HG02798 (cell line): ENCODE results near the gene GLT8D2.

Source experiments
- ATAC-seq: cut with Tn5 transposase; IDR thresholded peaks from one replicate; pipeline ENCODE4 v1.9.1; 2021; ENCODE audit warnings: mild to moderate bottlenecking; ENCODE audit not compliant: unreplicated experiment, poor library complexity

GLT8D2 gene

DNA sequence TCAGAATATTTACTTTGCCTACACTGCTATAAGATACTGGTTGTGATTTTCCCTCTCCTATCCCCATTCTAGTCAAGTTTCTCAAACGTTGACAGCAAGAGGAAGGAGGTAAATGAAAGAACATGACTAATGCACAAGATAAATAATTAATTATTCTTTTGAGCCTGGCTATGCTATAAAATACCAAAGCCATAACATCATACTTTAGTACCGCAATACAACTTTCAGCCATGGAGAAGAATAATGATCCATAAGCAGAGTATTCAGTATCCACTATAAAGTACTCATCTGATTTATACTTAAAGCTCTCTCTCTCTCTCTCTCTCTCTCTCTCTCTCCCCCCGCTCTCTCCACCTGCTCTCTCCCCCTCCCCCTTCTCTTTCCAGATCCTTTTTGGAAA is 43.1 kb downstream of the GLT8D2 start:
- ATAC-seq: no peak

- no peak for ATAC-seq
Observed at GRCh38 chr12:104003596-104003995, 46.4 kb downstream of the GLT8D2 start.

- ATAC-seq: no peak
Observed at GRCh38 chr12:104002686-104003085, 47.3 kb downstream of the GLT8D2 start.

- no peak for ATAC-seq
Observed at GRCh38 chr12:104000807-104001434, 49.1 kb downstream of the GLT8D2 start.

- ATAC-seq: no peak
Observed at GRCh38 chr12:103998976-103999375, 51.0 kb downstream of the GLT8D2 start.

- ATAC-seq: no peak
Observed at GRCh38 chr12:103997286-103997900, 52.6 kb downstream of the GLT8D2 start.

- ATAC-seq: no peak
Observed at GRCh38 chr12:103996595-103996994, 53.4 kb downstream of the GLT8D2 start.

DNA sequence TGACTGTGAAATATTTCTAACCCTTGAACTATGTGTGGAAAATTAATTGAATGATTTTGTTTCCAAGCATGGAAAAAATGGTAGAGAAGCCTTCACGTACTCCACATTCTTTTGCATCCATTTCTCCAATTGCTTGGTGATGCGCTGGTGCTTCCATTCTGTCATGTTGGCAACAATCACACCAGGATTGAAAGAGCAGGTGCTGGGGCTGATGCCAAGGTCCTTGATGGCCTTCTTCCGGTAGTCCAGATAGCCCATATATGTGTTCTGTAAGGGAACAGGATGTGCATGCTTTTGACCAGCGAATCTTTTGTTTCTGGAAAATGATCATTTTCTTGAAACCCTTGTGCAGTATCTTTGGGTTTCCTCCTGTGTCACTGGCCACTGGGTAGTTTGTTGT is 55.8 kb downstream of the GLT8D2 start:
- no peak for ATAC-seq

- no peak for ATAC-seq
Observed at GRCh38 chr12:103986829-103987228, 63.2 kb downstream of the GLT8D2 start.

- no peak for ATAC-seq
Observed at GRCh38 chr12:103978384-103978982, 71.5 kb downstream of the GLT8D2 start.

DNA sequence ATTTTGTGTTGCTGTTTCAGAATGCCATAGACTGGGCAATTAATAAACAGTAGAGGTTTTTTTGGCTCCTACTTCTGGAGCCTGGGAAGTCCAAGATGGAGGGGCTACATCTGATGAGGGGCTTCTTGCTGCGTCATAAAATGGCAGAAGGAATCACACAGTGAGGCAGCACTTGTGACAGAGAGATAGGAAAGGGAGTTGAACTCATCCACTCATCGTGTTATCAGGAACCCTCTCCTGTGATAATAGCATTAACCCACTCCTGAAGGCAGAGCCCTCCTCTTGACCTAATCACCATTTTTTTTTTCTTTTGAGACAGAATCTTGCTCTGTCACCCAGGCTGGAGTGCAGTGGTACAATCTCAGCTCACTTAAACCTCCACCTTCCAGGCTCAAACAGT is 74.6 kb downstream of the GLT8D2 start:
- ATAC-seq: no peak

GRCh38 chr12:103973909-103974308 is 76.1 kb downstream of the GLT8D2 start:
- ATAC-seq: no peak

GRCh38 chr12:103969391-103969790 is 80.6 kb downstream of the GLT8D2 start:
- no peak for ATAC-seq

DNA sequence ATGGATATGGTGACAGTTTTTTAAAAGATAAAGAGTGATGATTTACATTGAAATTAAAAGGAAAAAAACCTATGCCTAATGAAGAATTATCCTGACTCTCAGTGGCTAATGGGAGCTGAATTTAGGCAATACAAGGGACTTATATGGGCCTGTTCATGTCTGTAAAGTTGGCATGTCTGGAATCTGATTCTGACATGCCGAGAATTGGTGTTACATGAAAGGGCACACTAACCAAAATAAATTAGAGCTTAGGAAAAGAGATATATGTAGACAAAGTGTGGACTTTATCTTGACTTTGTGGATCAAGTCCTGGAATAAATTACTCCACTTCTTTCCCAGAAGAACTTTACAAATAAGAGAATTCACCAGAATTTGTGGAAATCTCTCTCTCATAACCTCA is 83.3 kb downstream of the GLT8D2 start:
- ATAC-seq: no peak

DNA sequence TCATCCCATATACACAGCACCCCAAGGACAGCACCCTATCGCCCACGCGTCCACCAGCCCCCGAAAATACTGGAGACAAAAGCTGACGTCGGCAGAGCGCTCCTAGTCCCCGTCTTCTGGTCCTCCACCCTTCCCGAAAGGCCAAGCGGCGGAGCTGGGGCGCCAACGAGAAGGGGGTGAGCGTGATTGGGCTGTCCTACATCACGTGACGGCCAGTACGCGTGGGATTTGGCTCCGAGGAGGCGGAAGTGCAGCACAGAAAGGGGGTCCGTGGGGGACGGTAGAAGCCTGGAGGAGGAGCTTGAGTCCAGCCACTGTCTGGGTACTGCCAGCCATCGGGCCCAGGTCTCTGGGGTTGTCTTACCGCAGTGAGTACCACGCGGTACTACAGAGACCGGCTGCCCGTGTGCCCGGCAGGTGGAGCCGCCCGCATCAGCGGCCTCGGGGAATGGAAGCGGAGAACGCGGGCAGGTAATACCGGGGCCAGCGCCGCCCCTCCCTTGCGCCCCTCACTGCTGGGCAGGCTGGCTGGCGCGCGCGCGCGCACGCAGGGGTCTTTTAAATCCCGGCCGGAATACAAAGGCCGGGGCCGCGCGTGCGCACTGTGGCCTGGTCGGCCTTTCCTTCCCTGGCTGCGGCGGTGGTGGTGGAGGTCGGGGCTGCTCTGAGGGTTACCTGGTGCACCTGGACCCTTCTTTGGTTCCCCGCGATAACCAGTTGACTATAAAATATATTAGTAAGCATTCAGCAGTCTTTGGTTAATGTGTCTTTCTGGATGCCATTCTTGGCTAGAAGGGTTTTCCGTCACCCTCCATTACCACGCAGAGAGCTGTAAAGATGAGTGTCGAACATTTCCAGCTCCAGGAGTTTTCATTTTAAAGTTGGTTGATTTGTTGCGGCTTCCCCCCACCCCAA is 84.1 kb downstream of the GLT8D2 start, which contains the start of gene TDG:
TDG (plus strand) TSS at position 283 of the 915 bp plus-strand sequence; CDS start at position 449, 166 bp downstream.
- ATAC-seq: peak; percentile 95

DNA sequence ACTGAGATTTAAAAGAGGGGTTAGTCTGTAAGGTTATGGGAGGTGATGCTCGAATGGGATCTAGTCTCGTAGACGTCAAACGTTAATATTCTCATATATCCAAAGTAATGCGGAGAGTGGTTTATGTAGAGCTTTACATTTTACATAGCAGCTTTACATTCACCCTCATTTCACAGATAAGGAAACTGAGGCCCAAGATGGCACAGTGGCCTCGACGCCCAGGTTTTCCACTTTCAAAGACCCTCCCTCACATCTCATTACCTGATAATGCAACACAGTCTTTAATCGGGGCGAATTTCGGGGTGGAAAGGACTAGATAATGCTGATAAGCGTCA is 84.8 kb downstream of the GLT8D2 start:
- ATAC-seq: no peak

- no peak for ATAC-seq
Observed at GRCh38 chr12:103964805-103965204, 85.2 kb downstream of the GLT8D2 start.

DNA sequence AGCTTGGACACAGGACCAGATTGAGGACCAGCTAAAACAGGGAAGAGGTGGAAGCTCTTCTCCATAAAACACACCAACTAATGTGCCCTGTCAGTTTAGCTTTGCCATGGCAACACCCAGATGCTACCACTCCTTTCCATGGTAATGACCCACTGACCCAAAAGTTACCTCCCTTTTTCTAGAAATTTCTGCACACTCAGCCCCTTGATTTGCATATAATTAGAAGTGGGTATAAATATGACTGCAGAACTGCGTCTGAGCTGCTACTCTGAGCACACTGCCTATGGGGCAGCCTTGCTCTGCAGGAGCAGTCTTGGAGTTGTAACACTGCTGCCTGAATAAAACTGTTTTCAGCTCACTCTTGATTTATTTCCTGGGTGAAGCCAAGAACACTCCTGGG is 87.5 kb downstream of the GLT8D2 start:
- no peak for ATAC-seq

GRCh38 chr12:103960616-103961227 is 89.3 kb downstream of the GLT8D2 start:
- ATAC-seq: no peak

DNA sequence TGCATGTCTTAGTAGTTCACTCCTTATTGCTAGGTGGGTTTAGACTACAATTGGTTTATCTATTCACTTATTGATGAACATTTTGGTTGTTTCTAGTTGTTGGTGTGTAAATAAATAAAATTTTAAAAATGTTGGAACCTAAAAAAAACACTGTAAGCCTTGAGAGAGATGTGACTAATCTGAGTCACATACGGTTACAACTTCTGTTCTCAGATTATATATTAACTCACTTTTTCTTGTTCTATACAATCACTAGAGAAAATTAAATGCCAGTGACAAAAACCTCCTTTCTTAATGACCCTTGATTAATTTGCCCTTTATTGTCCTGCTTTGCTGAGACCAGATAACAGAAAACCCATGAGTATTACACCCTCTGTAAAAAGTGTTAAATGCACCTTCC is 91.4 kb downstream of the GLT8D2 start:
- ATAC-seq: no peak
